Measurements from ENCODE around the gene PDGFA. TPM values are rescaled to one million over a fixed set of nuclear protein-coding genes. Genes with fewer than 3 reads are reported as not detected.
A peak's percentile ranks its signal among the peaks of the same experiment; 100 is the strongest.

Gene PDGFA
- total RNA-seq, 1 donor from 2014 or later: 9.8 TPM

DNA sequence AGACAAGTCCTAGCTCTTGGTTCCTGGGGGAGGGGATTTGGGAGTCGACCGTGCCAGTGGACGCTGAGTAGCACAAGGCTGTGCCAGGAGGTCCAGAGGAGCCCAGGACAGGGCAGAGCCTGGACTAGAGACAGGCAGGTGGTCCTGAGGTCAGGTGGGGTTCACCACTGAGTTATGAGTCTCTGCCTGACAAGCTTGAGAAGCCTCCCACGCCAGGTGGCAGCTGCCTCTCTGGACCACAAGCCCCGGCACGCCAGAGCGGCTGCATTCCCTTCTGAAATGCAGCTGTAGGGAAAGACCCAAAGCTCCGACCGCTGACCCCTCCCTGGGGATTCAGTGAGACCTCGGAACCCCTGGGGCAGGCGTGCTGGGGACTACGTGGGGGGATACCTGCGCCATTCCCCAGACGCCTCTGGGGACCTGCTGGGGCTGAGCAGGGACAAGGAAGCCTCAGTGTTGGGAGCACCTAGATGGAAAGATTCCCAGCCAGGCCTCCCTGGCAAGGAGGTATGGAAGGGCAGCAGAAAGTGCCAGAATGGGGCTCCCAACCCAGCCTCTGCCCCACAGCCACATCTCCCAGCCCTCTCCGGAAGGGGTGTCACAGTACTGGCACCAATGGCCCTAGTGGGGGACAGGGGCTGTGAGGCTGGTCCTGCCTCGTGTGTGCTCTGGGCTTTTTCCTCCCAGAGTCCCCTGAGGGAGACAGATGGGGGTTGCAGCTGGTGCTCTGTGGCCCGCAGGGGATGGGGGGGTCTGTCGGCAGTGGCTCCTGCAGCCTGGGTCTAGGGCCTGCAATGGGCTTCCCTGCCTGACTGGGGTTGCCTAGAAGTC lies 29.0 kb downstream of the PDGFA start:
- TF ChIP-seq EZH2 (IDR thresholded peaks at IDR 0.05) (no peak), EZH2phosphoT487 (IDR thresholded peaks at IDR 0.05) (no peak)
- TF ChIP-seq, protein P1, sequence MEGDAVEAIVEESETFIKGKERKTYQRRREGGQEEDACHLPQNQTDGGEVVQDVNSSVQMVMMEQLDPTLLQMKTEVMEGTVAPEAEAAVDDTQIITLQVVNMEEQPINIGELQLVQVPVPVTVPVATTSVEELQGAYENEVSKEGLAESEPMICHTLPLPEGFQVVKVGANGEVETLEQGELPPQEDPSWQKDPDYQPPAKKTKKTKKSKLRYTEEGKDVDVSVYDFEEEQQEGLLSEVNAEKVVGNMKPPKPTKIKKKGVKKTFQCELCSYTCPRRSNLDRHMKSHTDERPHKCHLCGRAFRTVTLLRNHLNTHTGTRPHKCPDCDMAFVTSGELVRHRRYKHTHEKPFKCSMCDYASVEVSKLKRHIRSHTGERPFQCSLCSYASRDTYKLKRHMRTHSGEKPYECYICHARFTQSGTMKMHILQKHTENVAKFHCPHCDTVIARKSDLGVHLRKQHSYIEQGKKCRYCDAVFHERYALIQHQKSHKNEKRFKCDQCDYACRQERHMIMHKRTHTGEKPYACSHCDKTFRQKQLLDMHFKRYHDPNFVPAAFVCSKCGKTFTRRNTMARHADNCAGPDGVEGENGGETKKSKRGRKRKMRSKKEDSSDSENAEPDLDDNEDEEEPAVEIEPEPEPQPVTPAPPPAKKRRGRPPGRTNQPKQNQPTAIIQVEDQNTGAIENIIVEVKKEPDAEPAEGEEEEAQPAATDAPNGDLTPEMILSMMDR (IDR thresholded peaks at IDR 0.05): no peak

DNA sequence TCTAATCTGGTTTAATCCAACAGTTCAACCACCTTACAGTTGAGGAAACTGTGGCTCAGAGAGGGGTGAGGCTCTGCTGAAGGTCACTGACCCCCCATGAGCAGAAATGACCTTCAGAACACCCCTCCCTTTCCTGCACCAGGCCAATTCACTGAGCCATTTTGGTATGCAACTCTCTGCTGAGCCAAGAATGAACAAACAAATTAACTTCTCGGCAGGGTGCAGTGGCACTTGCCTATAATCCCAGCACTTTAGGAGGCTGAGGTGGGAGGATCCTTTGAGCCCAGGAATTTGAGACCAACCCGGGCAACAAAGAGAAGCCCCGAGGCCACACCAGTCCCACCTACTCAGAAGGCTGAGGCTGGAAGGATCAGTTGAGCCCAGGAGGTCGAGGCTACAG lies 29.8 kb downstream of the PDGFA start:
- no peak overlapping the region for H2AFZ ChIP-seq (replicated peaks)
- peaks cover 9% of the 10 kb centered on the region for H3K4me1 Mint-ChIP-seq
- no peaks in the 10 kb centered on the region for H3K9me3 ChIP-seq (ENCODE audit: low read depth)

More for the DNA sequence above, 29.0 kb downstream of the PDGFA start:
- Histone ChIP-seq H3K27ac (no peak overlapping the region), H3K4me3 (no peak overlapping the region), H3K9ac (no peak overlapping the region), H2AFZ (replicated peaks) (no peak overlapping the region), H3K4me1 (peaks cover 5% of the 10 kb centered on the region), H3K4me2 (no peak overlapping the region), H3K36me3 (no peaks in the 10 kb centered on the region), H3K79me2 (ENCODE audit: low read depth) (no peaks in the 10 kb centered on the region), H3F3A (ENCODE audit: low read depth) (no peaks in the 10 kb centered on the region), H3K27me3 (no peaks in the 10 kb centered on the region), H4K20me1 (ENCODE audit: low read depth) (no peaks in the 10 kb centered on the region), H3K9me3 (ENCODE audit: low read depth) (no peaks in the 10 kb centered on the region)
- Mint-ChIP-seq H3K27ac (no peak overlapping the region), H3K4me1 (peaks cover 6% of the 10 kb centered on the region), H3K4me3 (no peak overlapping the region), H3K27me3 (ENCODE audit: insufficient read depth, low read depth) (no peaks in the 10 kb centered on the region), H3K36me3 (no peaks in the 10 kb centered on the region), H3K9me3 (peaks cover 2% of the 10 kb centered on the region)
- no peak for DNase-seq (ENCODE audit: low spot score)

DNA sequence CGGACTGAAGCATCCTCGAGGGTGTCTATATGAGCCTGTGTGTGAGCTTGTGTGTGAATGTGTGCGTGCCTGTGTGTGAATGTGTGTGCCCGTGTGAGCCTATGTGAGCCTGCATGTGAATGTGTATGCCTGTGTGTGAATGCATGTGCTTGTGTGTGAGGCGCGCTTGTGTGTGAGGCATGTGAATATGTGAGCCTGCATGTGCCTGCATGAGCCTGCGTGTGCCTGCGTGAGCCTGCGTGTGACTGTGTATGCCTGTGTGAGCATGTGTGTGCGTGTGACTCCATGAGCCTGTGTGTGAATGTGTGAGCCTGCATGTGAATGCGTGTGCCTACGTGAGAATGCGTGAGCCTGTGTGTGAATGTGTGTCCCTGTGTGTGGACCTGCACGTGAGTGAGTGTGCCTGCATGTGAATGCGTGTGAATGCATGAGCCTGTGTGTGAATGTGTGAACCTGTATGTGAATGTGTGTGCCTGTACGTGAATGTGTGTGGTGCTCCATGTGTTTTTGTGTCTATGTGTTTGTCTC lies 33.4 kb downstream of the PDGFA start:
- Mint-ChIP-seq H3K4me3 (peak overlapping the region; percentile 28), H3K9me3 (peaks cover 10% of the 10 kb centered on the region), H3K27me3 (ENCODE audit: insufficient read depth, low read depth) (peaks cover 11% of the 10 kb centered on the region), H3K4me1 (peaks cover 26% of the 10 kb centered on the region), H3K36me3 (no peaks in the 10 kb centered on the region), H3K27ac (peak overlapping the region; percentile 0)
- TF ChIP-seq EZH2 (IDR thresholded peaks at IDR 0.05): no peak
- TF ChIP-seq, protein P1 (IDR thresholded peaks at IDR 0.05): no peak
- no peak for TF ChIP-seq EZH2phosphoT487 (IDR thresholded peaks at IDR 0.05)
- no peak overlapping the region for H3K4me3 ChIP-seq
- no peaks in the 10 kb centered on the region for H3K9me3 ChIP-seq (ENCODE audit: low read depth)
- DNase-seq (ENCODE audit: low spot score): no peak
- H3K27me3 ChIP-seq: no peaks in the 10 kb centered on the region
- H2AFZ ChIP-seq (replicated peaks): no peak overlapping the region
- no peaks in the 10 kb centered on the region for H4K20me1 ChIP-seq (ENCODE audit: low read depth)
- H3K27ac ChIP-seq: no peak overlapping the region
- no peaks in the 10 kb centered on the region for H3K79me2 ChIP-seq (ENCODE audit: low read depth)
- H3F3A ChIP-seq (ENCODE audit: low read depth): no peaks in the 10 kb centered on the region
- H3K36me3 ChIP-seq: no peaks in the 10 kb centered on the region
- no peak overlapping the region for H3K4me2 ChIP-seq
- no peak overlapping the region for H3K9ac ChIP-seq
- H3K4me1 ChIP-seq: peaks cover 11% of the 10 kb centered on the region

More for the DNA sequence above, 29.8 kb downstream of the PDGFA start:
- TF ChIP-seq EZH2phosphoT487 (IDR thresholded peaks at IDR 0.05): no peak
- Mint-ChIP-seq H3K4me3 (no peak overlapping the region), H3K9me3 (peaks cover 2% of the 10 kb centered on the region), H3K27ac (no peak overlapping the region), H3K36me3 (no peaks in the 10 kb centered on the region), H3K27me3 (ENCODE audit: insufficient read depth, low read depth) (no peaks in the 10 kb centered on the region)
- Histone ChIP-seq H4K20me1 (ENCODE audit: low read depth) (no peaks in the 10 kb centered on the region), H3K9ac (no peak overlapping the region), H3F3A (ENCODE audit: low read depth) (no peaks in the 10 kb centered on the region), H3K27me3 (no peaks in the 10 kb centered on the region), H3K79me2 (ENCODE audit: low read depth) (no peaks in the 10 kb centered on the region), H3K4me3 (no peak overlapping the region), H3K4me1 (peaks cover 5% of the 10 kb centered on the region), H3K27ac (no peak overlapping the region), H3K4me2 (no peak overlapping the region), H3K36me3 (no peaks in the 10 kb centered on the region)
- peak; percentile 63 for DNase-seq (ENCODE audit: low spot score)
